Measurements from ENCODE around the gene CNMD.

DNA sequence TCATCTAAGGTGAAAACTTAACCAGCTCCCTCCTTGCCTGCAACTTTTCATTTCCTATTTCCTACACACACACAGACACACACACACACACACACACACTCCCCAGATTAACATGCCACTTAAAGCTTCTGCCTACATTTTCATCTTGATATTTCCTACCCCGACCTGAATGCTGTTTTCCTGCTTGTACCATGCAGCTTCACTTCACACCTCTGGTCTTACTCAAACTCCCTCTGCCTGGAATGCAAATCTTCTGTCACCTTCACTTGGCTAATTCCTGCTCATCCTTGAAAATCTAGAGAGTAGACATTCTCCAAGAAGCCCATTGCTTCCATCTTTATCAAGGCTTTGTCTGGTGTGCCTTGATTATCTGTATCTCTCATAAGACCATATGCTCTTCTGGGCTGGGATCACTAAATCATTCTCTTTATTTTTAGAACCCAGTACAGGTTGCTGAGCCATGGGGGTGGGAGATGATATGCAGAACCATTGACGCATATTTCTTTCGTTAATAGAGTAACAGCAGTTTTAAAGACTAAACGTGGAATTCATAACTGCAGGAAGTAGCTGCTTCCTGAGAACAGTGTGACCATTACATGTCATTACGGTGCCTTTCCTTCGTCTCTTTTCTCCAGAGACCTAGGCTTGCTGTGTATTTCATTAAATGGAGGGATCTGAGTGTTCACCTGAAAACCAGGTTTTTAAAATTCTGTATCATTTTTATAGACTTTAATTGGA, 37.7 kb downstream of the CNMD start:
- TF ChIP-seq, protein P1, sequence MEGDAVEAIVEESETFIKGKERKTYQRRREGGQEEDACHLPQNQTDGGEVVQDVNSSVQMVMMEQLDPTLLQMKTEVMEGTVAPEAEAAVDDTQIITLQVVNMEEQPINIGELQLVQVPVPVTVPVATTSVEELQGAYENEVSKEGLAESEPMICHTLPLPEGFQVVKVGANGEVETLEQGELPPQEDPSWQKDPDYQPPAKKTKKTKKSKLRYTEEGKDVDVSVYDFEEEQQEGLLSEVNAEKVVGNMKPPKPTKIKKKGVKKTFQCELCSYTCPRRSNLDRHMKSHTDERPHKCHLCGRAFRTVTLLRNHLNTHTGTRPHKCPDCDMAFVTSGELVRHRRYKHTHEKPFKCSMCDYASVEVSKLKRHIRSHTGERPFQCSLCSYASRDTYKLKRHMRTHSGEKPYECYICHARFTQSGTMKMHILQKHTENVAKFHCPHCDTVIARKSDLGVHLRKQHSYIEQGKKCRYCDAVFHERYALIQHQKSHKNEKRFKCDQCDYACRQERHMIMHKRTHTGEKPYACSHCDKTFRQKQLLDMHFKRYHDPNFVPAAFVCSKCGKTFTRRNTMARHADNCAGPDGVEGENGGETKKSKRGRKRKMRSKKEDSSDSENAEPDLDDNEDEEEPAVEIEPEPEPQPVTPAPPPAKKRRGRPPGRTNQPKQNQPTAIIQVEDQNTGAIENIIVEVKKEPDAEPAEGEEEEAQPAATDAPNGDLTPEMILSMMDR (IDR thresholded peaks at IDR 0.05): no peak
- no peak for TF ChIP-seq POLR2A (IDR thresholded peaks at IDR 0.05)

All from adrenal gland (tissue), 5 donors.